ENCODE results near the gene SOX15.

GRCh38 chr17:7562208-7562605, 27.7 kb downstream of the SOX15 start:
- TF ChIP-seq EZH2 (IDR thresholded peaks at IDR 0.05) (no peak), POLR2AphosphoS5 (IDR thresholded peaks at IDR 0.05; ENCODE audit: borderline replicate concordance, low read depth, low read length) (no peak)

Measured in SK-N-MC (cell line).